HepG2 (cell line): ENCODE results near the gene TDG. TPM values are rescaled to one million over a fixed set of nuclear protein-coding genes. Genes with fewer than 3 reads are reported as not detected.

Experiments
- ATAC-seq: fragments of 200-7000 bp; cut with Tn5 transposase; 3 replicates; pipeline ENCODE4 v1.9.1; 2020; ENCODE audit warnings: mild to moderate bottlenecking, moderate library complexity
- BruUV-seq: library from RNA; stranded (reverse); fragments of 400-500 nt; replicated peaks from 2 replicates; lab custom pipeline; 2021; lab: Mats Ljungman, UMichigan
- CTCF ChIA-PET: fragments of 300-600 bp; formaldehyde crosslinking; extraction: SDS; loops from one replicate; lab custom pipeline; 2021; ENCODE audit warnings: low total read pairs, inconsistent platforms, low intra/inter-chr PET ratio; lab: Yijun Ruan, JAX
- POLR2A ChIA-PET: fragments of 350-600 bp; sonication (Branson Sonifier 250); formaldehyde crosslinking; loops from one replicate; lab custom pipeline; 2020; ENCODE audit warnings: antibody characterized with exemption, inconsistent platforms; lab: Yijun Ruan, JAX
- DNase-seq: peaks from one replicate; pipeline ENCODE4 v3.0.0-alpha.2; 2015; ENCODE audit warnings: low spot score
- FAIRE-seq: peaks from 3 replicates; lab custom pipeline; 2011; peaks lifted over from hg19 to GRCh38; lab: Jason Lieb, UNC
- H2AFZ ChIP-seq: one replicate; pipeline ENCODE4 v1.6.1; 2011; ENCODE audit warnings: low read length, inconsistent platforms
- H3K27ac ChIP-seq: fragments of 300-600 bp; 3 replicates; pipeline ENCODE4 v1.8.0; 2011; ENCODE audit warnings: mixed run types, mild to moderate bottlenecking, mixed read lengths, low read length, inconsistent platforms; ENCODE audit not compliant: insufficient read depth; ENCODE audit errors: extremely low read length
- H3K27me3 ChIP-seq, 2 experiments: fragments of 200-600 bp in 1 of 2; 2 replicates in 1 of 2; 3 replicates in 1 of 2; pipeline versions ENCODE4 v1.6.0 to v1.8.0; 2011; ENCODE audit warnings: low read length in 2 of 2, mild to moderate bottlenecking in 2 of 2, moderate library complexity in 2 of 2, inconsistent platforms in 1 of 2; ENCODE audit not compliant: insufficient read depth in 2 of 2, control insufficient read depth in 1 of 2
- H3K36me3 ChIP-seq, 2 experiments: fragments of 200-600 bp in 1 of 2; replicated peaks in 1 of 2; 2 replicates in 1 of 2; 3 replicates in 1 of 2; pipeline versions ENCODE4 v1.5.1 to v1.8.0; 2011; ENCODE audit warnings: low read length in 2 of 2, inconsistent platforms in 1 of 2; ENCODE audit not compliant: insufficient read depth in 2 of 2, control insufficient read depth in 1 of 2
- H3K4me1 ChIP-seq: 2 replicates; pipeline ENCODE4 v1.5.1; 2012; ENCODE audit warnings: low read length, inconsistent platforms; ENCODE audit not compliant: insufficient read depth
- H3K4me2 ChIP-seq: 2 replicates; pipeline ENCODE4 v1.6.0; 2011; ENCODE audit warnings: low read depth, low read length, inconsistent platforms
- H3K4me3 ChIP-seq, 3 experiments: fragments of 200-600 bp in 1 of 3; sonication (generic), shearing (Covaris generic) in 1 of 3; replicated peaks in 1 of 3; 2 replicates each; pipeline ENCODE4 v1.5.1; 2011 to 2016; ENCODE audit warnings: low read length in 3 of 3, inconsistent platforms in 2 of 3, low read depth in 2 of 3, mild to moderate bottlenecking in 2 of 3, control low read depth in 1 of 3, mixed read lengths in 1 of 3; ENCODE audit not compliant: insufficient read depth in 1 of 3
- H3K79me2 ChIP-seq: one replicate; pipeline ENCODE4 v1.6.1; 2011; ENCODE audit warnings: low read length, inconsistent platforms; ENCODE audit not compliant: insufficient read depth
- H3K9ac ChIP-seq: 2 replicates; pipeline ENCODE4 v1.6.0; 2011; ENCODE audit warnings: mild to moderate bottlenecking, low read depth, low read length, inconsistent platforms; ENCODE audit not compliant: insufficient read depth
- H3K9me3 ChIP-seq: 2 replicates; pipeline ENCODE4 v1.5.1; 2012; ENCODE audit warnings: mild to moderate bottlenecking, low read length
- H4K20me1 ChIP-seq: 2 replicates; pipeline ENCODE4 v1.6.0; 2011; ENCODE audit warnings: inconsistent platforms, mild to moderate bottlenecking, low read length, moderate library complexity; ENCODE audit not compliant: insufficient read depth
- ATF7-NPFF ChIP-seq: sonication (generic); formaldehyde crosslinking; IDR thresholded peaks from 2 replicates; pipeline ENCODE4 v1.8.1; 2023; ENCODE audit warnings: mild to moderate bottlenecking, low read depth, missing genetic modification reagents, moderate library complexity
- NR2F6 ChIP-seq, 2 experiments: IDR thresholded peaks; 2 replicates each; pipeline ENCODE4 v1.6.1; 2016; ENCODE audit warnings: antibody characterized with exemption in 1 of 2, mild to moderate bottlenecking in 1 of 2
- PRPF4 ChIP-seq: fragments of 200-400 bp; formaldehyde crosslinking; IDR thresholded peaks from 2 replicates; pipeline ENCODE4 v1.6.1; 2016; ENCODE audit warnings: low read length, low read depth; ENCODE audit not compliant: poor library complexity, severe bottlenecking
- ZFP36L1 ChIP-seq: sonication (generic); formaldehyde crosslinking; IDR thresholded peaks from 2 replicates; pipeline ENCODE4 v1.8.0; 2022; ENCODE audit warnings: mild to moderate bottlenecking, missing genetic modification reagents, moderate library complexity
- ZFP90 ChIP-seq: sonication (generic); formaldehyde crosslinking; IDR thresholded peaks from 2 replicates; pipeline ENCODE4 v1.8.0; 2022; ENCODE audit warnings: missing genetic modification reagents, mild to moderate bottlenecking, inconsistent platforms, borderline replicate concordance
- ZFYVE20 ChIP-seq: sonication (generic); formaldehyde crosslinking; IDR thresholded peaks from 2 replicates; pipeline ENCODE4 v1.8.0; 2023; ENCODE audit warnings: low read depth, mild to moderate bottlenecking, moderate library complexity, missing genetic modification reagents, borderline replicate concordance
- ZNF160 ChIP-seq: sonication (generic); formaldehyde crosslinking; IDR thresholded peaks from 2 replicates; pipeline ENCODE4 v1.8.0; 2022; ENCODE audit warnings: mild to moderate bottlenecking, inconsistent platforms, missing genetic modification reagents
- ZNF350 ChIP-seq: sonication (generic); formaldehyde crosslinking; IDR thresholded peaks from 2 replicates; pipeline ENCODE4 v1.4.0; 2020; ENCODE audit warnings: mild to moderate bottlenecking, low read depth, missing genetic modification reagents, borderline replicate concordance
- ZNF484 ChIP-seq: sonication (generic); formaldehyde crosslinking; IDR thresholded peaks from 2 replicates; pipeline ENCODE4 v1.5.1; 2020; ENCODE audit warnings: mild to moderate bottlenecking, low read depth, missing genetic modification reagents, borderline replicate concordance
- ZNF615 ChIP-seq: sonication (generic); formaldehyde crosslinking; IDR thresholded peaks from 2 replicates; pipeline ENCODE4 v1.5.0; 2020; ENCODE audit warnings: mild to moderate bottlenecking, missing genetic modification reagents, borderline replicate concordance
- ZNF672 ChIP-seq: sonication (generic); formaldehyde crosslinking; IDR thresholded peaks from 2 replicates; pipeline ENCODE4 v1.8.1; 2022; ENCODE audit warnings: missing genetic modification reagents
- whole genome bisulfite sequencing: methylation state at CpG from one replicate; pipeline ENCODE4 v1.1.6; 2017; ENCODE audit warnings: low lambda C conversion rate; 5-methylcytosine and 5-hydroxymethylcytosine counted together
- in situ Hi-C: cut with HindIII; loops from 2 replicates; pipeline ENCODE4 v1.10.0; 2017; ENCODE audit warnings: low pct_unique_long_range_greater_than_20kb; ENCODE audit not compliant: extremely low pct_ligation_motif_present
- intact Hi-C: fragments of 100-400 bp; cut with micrococcal nuclease; formaldehyde crosslinking; loops from one replicate; pipeline ENCODE4 v1.10.0; 2022; ENCODE audit not compliant: unreplicated experiment
- polyA plus RNA-seq, 8 experiments: library from polyadenylated mRNA; depleted of rRNA in 3 of 8; stranded (reverse) in 7 of 8; unstranded in 1 of 8; fragments of >200 nt; fragmentation: Illumina TruSeq in 4 of 8; extraction: Trizol in 4 of 8; gene quantifications; 2 replicates each; pipeline versions ENCODE4 v1.2.1 to v1.2.3, GENCODE V29; 2011 to 2016; ENCODE audit warnings: low read depth in 4 of 8, missing spikeins in 1 of 8, mixed read lengths in 1 of 8; ENCODE audit not compliant: insufficient read depth in 1 of 8
- total RNA-seq, 5 experiments: library from RNA; depleted of rRNA; stranded (reverse); fragments of >200 nt; fragmentation: Illumina TruSeq; extraction: Trizol; gene quantifications; 2 replicates each; pipeline ENCODE4 v1.2.3, GENCODE V29; 2016; ENCODE audit warnings: low read depth in 1 of 5
- TF ChIP-seq, protein P1 (sequence below): sonication (generic); formaldehyde crosslinking; IDR thresholded peaks from 2 replicates; pipeline ENCODE4 v1.5.1; 2020; ENCODE audit warnings: mild to moderate bottlenecking, missing genetic modification reagents, borderline replicate concordance
- TF ChIP-seq, protein P2 (sequence below): sonication (generic); formaldehyde crosslinking; IDR thresholded peaks from 2 replicates; pipeline ENCODE4 v1.4.0; 2020; ENCODE audit warnings: mild to moderate bottlenecking, low read depth, missing genetic modification reagents
- TF ChIP-seq, protein P3 (sequence below): sonication (generic); formaldehyde crosslinking; IDR thresholded peaks from 2 replicates; pipeline ENCODE4 v1.8.0; 2022; ENCODE audit warnings: mild to moderate bottlenecking, missing genetic modification reagents, borderline replicate concordance

Gene TDG
- total and polyA plus RNA-seq, 2 of the 13 experiments (the other 11 are each of a cell fraction or from before 2014, with no cell fraction given) = 14.2 to 19.5 TPM

DNA sequence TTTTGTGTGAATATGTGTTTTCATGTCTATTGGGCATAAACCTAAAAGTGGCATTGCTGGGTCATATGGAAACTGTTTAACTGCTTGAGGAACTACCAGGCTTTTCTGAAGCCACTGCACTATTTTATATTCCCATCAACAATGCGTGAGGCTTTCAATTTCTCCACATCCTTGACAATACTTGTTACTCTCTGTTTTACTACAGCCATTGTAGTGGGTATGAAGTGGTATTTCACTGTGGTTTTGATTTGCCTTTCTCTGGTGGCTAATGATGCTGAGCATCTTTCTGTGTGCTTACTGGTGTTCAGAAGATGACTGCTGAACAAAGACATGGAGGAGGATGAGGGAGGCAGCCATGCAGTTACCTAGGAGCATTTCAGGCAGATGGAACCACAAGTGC is 13.2 kb upstream of the TDG start:
- Histone ChIP-seq H2AFZ (no peak overlapping the region), H3K4me2 (no peak overlapping the region), H3K79me2 (peaks cover 23% of the 10 kb centered on the region), H3K27me3 (no peaks in the 10 kb centered on the region; a peak in 1 of 5 replicates), H4K20me1 (no peaks in the 10 kb centered on the region), H3K36me3 (peaks cover 6 to 45% of the 10 kb centered on the region in 2 experiments), H3K27ac (no peak overlapping the region), H3K4me1 (peaks cover 29% of the 10 kb centered on the region), H3K9ac (no peak overlapping the region), H3K9me3 (no peaks in the 10 kb centered on the region), H3K4me3 (no peak overlapping the region)
- DNase-seq (no peak), ATAC-seq (no peak), FAIRE-seq (no peak)
- TF ChIP-seq NR2F6 (IDR thresholded peaks at IDR 0.05) = no peak
- no peak for TF ChIP-seq NR2F6 (CRISPR knock-in tag; IDR thresholded peaks at IDR 0.05)
- TF ChIP-seq ZNF484 (CRISPR knock-in tag) = no peak
- no peak for TF ChIP-seq ZNF350 (CRISPR knock-in tag)
- no peak for TF ChIP-seq ZFP36L1 (CRISPR knock-in tag)
- TF ChIP-seq PRPF4 = no peak
- TF ChIP-seq ZFYVE20 (CRISPR knock-in tag) = no peak
- TF ChIP-seq ZNF615 (CRISPR knock-in tag) = no peak
- TF ChIP-seq, protein P1, sequence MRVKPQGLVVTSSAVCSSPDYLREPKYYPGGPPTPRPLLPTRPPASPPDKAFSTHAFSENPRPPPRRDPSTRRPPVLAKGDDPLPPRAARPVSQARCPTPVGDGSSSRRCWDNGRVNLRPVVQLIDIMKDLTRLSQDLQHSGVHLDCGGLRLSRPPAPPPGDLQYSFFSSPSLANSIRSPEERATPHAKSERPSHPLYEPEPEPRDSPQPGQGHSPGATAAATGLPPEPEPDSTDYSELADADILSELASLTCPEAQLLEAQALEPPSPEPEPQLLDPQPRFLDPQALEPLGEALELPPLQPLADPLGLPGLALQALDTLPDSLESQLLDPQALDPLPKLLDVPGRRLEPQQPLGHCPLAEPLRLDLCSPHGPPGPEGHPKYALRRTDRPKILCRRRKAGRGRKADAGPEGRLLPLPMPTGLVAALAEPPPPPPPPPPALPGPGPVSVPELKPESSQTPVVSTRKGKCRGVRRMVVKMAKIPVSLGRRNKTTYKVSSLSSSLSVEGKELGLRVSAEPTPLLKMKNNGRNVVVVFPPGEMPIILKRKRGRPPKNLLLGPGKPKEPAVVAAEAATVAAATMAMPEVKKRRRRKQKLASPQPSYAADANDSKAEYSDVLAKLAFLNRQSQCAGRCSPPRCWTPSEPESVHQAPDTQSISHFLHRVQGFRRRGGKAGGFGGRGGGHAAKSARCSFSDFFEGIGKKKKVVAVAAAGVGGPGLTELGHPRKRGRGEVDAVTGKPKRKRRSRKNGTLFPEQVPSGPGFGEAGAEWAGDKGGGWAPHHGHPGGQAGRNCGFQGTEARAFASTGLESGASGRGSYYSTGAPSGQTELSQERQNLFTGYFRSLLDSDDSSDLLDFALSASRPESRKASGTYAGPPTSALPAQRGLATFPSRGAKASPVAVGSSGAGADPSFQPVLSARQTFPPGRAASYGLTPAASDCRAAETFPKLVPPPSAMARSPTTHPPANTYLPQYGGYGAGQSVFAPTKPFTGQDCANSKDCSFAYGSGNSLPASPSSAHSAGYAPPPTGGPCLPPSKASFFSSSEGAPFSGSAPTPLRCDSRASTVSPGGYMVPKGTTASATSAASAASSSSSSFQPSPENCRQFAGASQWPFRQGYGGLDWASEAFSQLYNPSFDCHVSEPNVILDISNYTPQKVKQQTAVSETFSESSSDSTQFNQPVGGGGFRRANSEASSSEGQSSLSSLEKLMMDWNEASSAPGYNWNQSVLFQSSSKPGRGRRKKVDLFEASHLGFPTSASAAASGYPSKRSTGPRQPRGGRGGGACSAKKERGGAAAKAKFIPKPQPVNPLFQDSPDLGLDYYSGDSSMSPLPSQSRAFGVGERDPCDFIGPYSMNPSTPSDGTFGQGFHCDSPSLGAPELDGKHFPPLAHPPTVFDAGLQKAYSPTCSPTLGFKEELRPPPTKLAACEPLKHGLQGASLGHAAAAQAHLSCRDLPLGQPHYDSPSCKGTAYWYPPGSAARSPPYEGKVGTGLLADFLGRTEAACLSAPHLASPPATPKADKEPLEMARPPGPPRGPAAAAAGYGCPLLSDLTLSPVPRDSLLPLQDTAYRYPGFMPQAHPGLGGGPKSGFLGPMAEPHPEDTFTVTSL = no peak
- TF ChIP-seq, protein P2, sequence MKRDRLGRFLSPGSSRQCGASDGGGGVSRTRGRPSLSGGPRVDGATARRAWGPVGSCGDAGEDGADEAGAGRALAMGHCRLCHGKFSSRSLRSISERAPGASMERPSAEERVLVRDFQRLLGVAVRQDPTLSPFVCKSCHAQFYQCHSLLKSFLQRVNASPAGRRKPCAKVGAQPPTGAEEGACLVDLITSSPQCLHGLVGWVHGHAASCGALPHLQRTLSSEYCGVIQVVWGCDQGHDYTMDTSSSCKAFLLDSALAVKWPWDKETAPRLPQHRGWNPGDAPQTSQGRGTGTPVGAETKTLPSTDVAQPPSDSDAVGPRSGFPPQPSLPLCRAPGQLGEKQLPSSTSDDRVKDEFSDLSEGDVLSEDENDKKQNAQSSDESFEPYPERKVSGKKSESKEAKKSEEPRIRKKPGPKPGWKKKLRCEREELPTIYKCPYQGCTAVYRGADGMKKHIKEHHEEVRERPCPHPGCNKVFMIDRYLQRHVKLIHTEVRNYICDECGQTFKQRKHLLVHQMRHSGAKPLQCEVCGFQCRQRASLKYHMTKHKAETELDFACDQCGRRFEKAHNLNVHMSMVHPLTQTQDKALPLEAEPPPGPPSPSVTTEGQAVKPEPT (CRISPR knock-in tag) = no peak
- no peak for TF ChIP-seq ZFP90
- TF ChIP-seq ZNF160 (CRISPR knock-in tag) = no peak
- no peak for TF ChIP-seq ZNF672 (CRISPR knock-in tag)
- TF ChIP-seq, protein P3, sequence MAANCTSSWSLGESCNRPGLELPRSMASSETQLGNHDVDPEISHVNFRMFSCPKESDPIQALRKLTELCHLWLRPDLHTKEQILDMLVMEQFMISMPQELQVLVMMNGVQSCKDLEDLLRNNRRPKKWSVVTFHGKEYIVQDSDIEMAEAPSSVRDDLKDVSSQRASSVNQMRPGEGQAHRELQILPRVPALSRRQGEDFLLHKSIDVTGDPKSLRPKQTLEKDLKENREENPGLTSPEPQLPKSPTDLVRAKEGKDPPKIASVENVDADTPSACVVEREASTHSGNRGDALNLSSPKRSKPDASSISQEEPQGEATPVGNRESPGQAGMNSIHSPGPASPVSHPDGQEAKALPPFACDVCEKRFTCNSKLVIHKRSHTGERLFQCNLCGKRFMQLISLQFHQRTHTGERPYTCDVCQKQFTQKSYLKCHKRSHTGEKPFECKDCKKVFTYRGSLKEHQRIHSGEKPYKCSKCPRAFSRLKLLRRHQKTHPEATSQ (CRISPR knock-in tag) = no peak
- TF ChIP-seq ATF7-NPFF (CRISPR knock-in tag) = no peak
- BruUV-seq = no TSS peak
- CTCF ChIA-PET = no interaction called here
- POLR2A ChIA-PET = interaction anchor here (6.2 kb wide), 1 partner anchor 14 kb away, joined by 118 read pairs; the partner anchor contains the start of gene TDG
- WGBS = 100% methylated on average over 1 of the region's 1 CpG
- in situ Hi-C loops (no loop called here), intact Hi-C loops (no loop called here)
